MM.1S (cell line): ENCODE data around the gene CDH4.

ENCODE experiments used
- DNase-seq: peaks from one replicate; pipeline ENCODE4 v3.0.0-alpha.2; 2015
- H2AFZ ChIP-seq: fragments of 300-600 bp; sonication (generic); 2 replicates; pipeline ENCODE4 v1.6.0; 2016; ENCODE audit warnings: antibody characterized with exemption, low read length
- H3F3A ChIP-seq: fragments of 300-600 bp; sonication (generic); 2 replicates; pipeline ENCODE4 v1.6.1; 2016; ENCODE audit warnings: mild to moderate bottlenecking, antibody characterized with exemption, low read length, moderate library complexity, mixed read lengths; ENCODE audit not compliant: insufficient read depth
- H3K27ac ChIP-seq: fragments of 300-600 bp; sonication (generic); 2 replicates; pipeline ENCODE4 v1.5.1; 2016; ENCODE audit warnings: mild to moderate bottlenecking, low read length
- H3K27me3 ChIP-seq: fragments of 300-600 bp; sonication (generic); replicated peaks from 2 replicates; pipeline ENCODE4 v1.6.0; 2016; ENCODE audit warnings: low read length; ENCODE audit not compliant: insufficient read depth
- H3K36me3 ChIP-seq: fragments of 300-600 bp; sonication (generic); replicated peaks from 2 replicates; pipeline ENCODE4 v1.6.1; 2016; ENCODE audit warnings: mild to moderate bottlenecking, low read length, mixed read lengths; ENCODE audit not compliant: insufficient read depth
- H3K4me1 ChIP-seq: fragments of 300-600 bp; sonication (generic); 2 replicates; pipeline ENCODE4 v1.6.1; 2016; ENCODE audit warnings: low read length, mixed read lengths
- H3K4me2 ChIP-seq: fragments of 300-600 bp; sonication (generic); 2 replicates; pipeline ENCODE4 v1.6.0; 2016; ENCODE audit warnings: low read depth, low read length
- H3K4me3 ChIP-seq: fragments of 300-600 bp; sonication (generic); 2 replicates; pipeline ENCODE4 v1.5.1; 2016; ENCODE audit warnings: low read length, mixed read lengths
- H3K79me2 ChIP-seq: fragments of 300-600 bp; sonication (generic); 2 replicates; pipeline ENCODE4 v1.6.1; 2016; ENCODE audit warnings: mixed run types, low read length, mixed read lengths
- H3K9ac ChIP-seq: fragments of 300-600 bp; sonication (generic); 2 replicates; pipeline ENCODE4 v1.6.1; 2016; ENCODE audit warnings: low read length, mixed read lengths
- H3K9me2 ChIP-seq: fragments of 300-600 bp; sonication (generic); replicated peaks from 2 replicates; pipeline ENCODE4 v1.6.1; 2016; ENCODE audit warnings: mild to moderate bottlenecking, low read length, mixed read lengths; ENCODE audit not compliant: insufficient read depth
- H3K9me3 ChIP-seq: fragments of 300-600 bp; sonication (generic); replicated peaks from 2 replicates; pipeline ENCODE4 v1.6.1; 2016; ENCODE audit warnings: mild to moderate bottlenecking, low read length, mixed read lengths; ENCODE audit not compliant: insufficient read depth
- H4K20me1 ChIP-seq: fragments of 300-600 bp; sonication (generic); 2 replicates; pipeline ENCODE4 v1.6.1; 2016; ENCODE audit warnings: mild to moderate bottlenecking, low read length, moderate library complexity, mixed read lengths; ENCODE audit not compliant: insufficient read depth
- CTCF ChIP-seq: fragments of 300-600 bp; sonication (generic); IDR thresholded peaks from 2 replicates; pipeline ENCODE4 v1.5.1; 2016; ENCODE audit warnings: antibody characterized with exemption, low read length, mixed read lengths
- EZH2 ChIP-seq: fragments of 300-600 bp; sonication (generic); optimal IDR thresholded peaks from 2 replicates; pipeline ENCODE3; 2017; ENCODE audit warnings: low read depth, mild to moderate bottlenecking, antibody characterized with exemption, low read length, mixed read lengths
- EZH2phosphoT487 ChIP-seq: fragments of 300-600 bp; sonication (generic); IDR thresholded peaks from 2 replicates; pipeline ENCODE4 v1.6.1; 2018; ENCODE audit warnings: antibody characterized with exemption, low read length

Gene CDH4

DNA sequence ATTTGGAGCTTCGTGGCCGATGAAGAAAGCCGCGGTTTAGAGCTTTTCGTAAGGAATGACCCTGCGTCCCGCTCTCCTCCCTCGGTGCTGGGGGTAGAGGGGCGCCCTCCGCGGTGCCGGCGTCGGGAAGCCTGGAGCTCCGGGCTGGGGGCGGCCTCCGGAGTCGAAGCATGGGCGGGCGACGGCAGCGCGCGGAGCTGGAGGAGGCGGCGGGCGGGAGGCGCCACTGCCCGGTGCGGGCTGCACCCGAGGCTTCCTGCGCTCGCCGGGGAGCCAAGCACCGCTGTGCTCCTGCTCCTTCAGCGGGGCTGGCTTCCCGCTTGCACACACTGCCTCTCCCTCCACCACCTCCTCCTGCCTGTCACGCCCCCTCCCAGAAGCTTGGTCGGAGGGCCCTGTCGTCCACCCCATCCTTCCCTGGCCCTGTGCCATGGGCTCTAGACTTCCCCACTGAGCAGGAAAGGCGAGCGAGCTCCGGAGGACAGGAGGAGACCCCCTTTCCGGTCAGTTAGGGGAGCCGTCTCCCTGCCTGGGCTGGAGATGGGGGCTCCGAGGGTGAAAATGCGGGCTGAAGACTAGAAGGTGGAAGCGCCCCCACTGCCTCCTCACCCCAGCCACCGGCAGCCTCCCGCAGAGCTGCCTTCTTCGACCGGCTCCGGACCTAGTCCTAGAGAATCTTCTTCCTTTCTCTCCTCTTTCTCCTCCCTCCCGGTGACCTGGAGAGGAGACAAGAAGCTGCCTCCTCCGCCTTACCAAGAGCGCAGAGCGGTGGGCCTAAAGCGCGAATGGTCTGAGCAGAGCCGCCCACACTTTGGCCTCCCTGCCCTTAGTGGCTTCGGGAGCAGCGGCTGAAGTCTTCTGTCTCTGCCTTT lies 1.8 kb downstream of the CDH4 start:
- Histone ChIP-seq H3K36me3 (no peaks in the 10 kb centered on the region), H3K9me3 (no peaks in the 10 kb centered on the region), H3K9me2 (no peaks in the 10 kb centered on the region), H3K4me2 (no peak overlapping the region), H3K4me3 (no peak overlapping the region), H3K9ac (no peak overlapping the region), H3K4me1 (no peaks in the 10 kb centered on the region), H2AFZ (no peak overlapping the region), H3K27me3 (peaks cover 55% of the 10 kb centered on the region), H4K20me1 (no peaks in the 10 kb centered on the region), H3K27ac (no peak overlapping the region), H3K79me2 (no peaks in the 10 kb centered on the region), H3F3A (no peaks in the 10 kb centered on the region)
- TF ChIP-seq CTCF (no peak), EZH2phosphoT487 (no peak), EZH2 (no peak)
- no peak for DNase-seq

DNA sequence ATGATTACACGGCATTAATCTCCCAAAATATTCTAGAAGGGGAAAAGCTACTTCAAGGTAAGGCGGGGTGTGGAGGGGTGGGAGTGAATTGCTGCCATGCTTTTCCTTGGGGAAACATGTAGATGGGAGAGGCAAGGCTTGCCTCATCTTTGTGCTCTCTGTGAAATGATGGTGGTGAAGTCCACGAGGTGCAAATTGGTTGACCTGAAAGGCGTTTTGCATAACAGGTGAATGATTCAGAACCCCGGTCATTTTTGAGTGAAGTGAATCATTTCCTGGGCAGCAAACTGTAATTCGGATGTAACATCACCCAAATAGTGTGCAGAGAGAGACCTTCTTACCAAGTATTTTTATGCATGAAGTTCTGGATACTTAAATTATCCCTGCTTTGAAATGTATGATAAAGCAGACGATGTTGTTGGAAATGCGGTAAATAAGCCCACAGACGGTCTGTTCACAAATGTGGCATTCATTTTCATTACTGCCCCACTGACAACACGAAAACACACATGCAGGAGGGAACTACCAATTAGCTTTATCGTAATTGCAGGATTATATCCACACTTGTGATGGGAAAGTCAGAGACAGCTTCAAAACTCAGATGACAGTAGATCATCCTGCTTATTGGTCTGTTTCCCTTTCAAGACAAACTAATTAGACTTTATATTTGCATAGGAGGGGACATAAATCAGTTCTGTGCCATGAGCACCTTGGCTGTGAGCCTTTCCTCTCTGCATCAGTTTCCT lies 3.0 kb downstream of the CDH4 start:
- no peaks in the 10 kb centered on the region for H3K9me2 ChIP-seq
- H3K27me3 ChIP-seq = peaks cover 50% of the 10 kb centered on the region
- no peak overlapping the region for H3K4me3 ChIP-seq
- no peak for DNase-seq
- H4K20me1 ChIP-seq = no peaks in the 10 kb centered on the region
- no peaks in the 10 kb centered on the region for H3K79me2 ChIP-seq
- no peak overlapping the region for H3K4me2 ChIP-seq
- H2AFZ ChIP-seq = no peak overlapping the region
- no peaks in the 10 kb centered on the region for H3K9me3 ChIP-seq
- no peak overlapping the region for H3K9ac ChIP-seq
- no peaks in the 10 kb centered on the region for H3K36me3 ChIP-seq
- no peaks in the 10 kb centered on the region for H3K4me1 ChIP-seq
- no peak overlapping the region for H3K27ac ChIP-seq
- TF ChIP-seq EZH2 (no peak), EZH2phosphoT487 (no peak), CTCF (no peak)
- H3F3A ChIP-seq = no peaks in the 10 kb centered on the region

DNA sequence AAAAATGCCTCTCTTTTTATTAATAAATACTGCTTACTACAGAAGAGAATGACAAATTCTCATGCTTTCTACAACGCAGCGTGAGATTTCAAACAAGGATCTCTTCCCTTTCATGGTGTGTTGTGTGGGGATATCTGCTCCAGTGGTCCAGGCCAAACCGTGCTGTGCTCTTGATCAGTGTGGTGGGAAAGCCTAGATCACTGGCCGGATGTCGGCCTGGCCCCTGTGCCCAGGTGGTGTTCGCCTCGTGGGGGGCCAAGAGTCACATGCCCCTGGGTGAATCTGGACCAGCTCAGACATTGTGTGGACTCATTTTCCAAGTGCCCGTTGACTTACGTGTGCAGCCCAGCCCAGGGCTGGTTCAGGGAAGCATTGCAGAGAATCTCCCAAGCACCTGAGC lies 4.3 kb downstream of the CDH4 start:
- H3F3A ChIP-seq = no peaks in the 10 kb centered on the region
- H2AFZ ChIP-seq = no peak overlapping the region
- no peaks in the 10 kb centered on the region for H4K20me1 ChIP-seq
- no peaks in the 10 kb centered on the region for H3K9me2 ChIP-seq
- no peaks in the 10 kb centered on the region for H3K36me3 ChIP-seq
- H3K4me2 ChIP-seq = no peak overlapping the region
- H3K79me2 ChIP-seq = no peaks in the 10 kb centered on the region
- no peak overlapping the region for H3K9ac ChIP-seq
- no peaks in the 10 kb centered on the region for H3K9me3 ChIP-seq
- TF ChIP-seq EZH2 (no peak), CTCF (no peak), EZH2phosphoT487 (no peak)
- DNase-seq = no peak
- no peak overlapping the region for H3K4me3 ChIP-seq
- no peaks in the 10 kb centered on the region for H3K4me1 ChIP-seq
- H3K27ac ChIP-seq = no peak overlapping the region
- H3K27me3 ChIP-seq = peaks cover 47% of the 10 kb centered on the region
